Heart left ventricle (tissue), 13 donors: ENCODE data around the gene MYL11.

Source experiments
- POLR2A ChIP-seq, 2 donors: fragments of 450-650 bp; IDR thresholded peaks; one replicate each; pipeline ENCODE4 v1.6.1; 2017; ENCODE audit warnings: antibody characterized with exemption in 2 of 2, mild to moderate bottlenecking in 2 of 2, moderate library complexity in 2 of 2
- TF ChIP-seq, protein P1 (sequence below), 12 donors: fragments of 200-600 bp; sonication (generic) in 4 of 12; IDR thresholded peaks; one replicate each; pipeline versions ENCODE4 v1.5.0 to v1.8.0; 2018 to 2022; ENCODE audit warnings: antibody characterized with exemption in 12 of 12, mild to moderate bottlenecking in 5 of 12
- donor health status: ischemic (EF 13 %, LVEDD 7.1; RV severe dilation, severe dysfunction).
- donor health status: DM: no; HTN: yes; CAD: no.
- donor health status: DM: no; HTN: no; CAD: no.
- donor health status: ischemic (EF 25% LVEDD 6.9; RV normal size, moderate dysfunction).
- donor health status: ischemic (EF 25% LVEDD 5.7; RV mildly dilated, moderate dysfunction).
- donor health status: ischemic (EF 35%, LVEDD 5.7; RV mildly dilated, moderate dysfunction).
- donor health status: nonischemic (EF 11% LVEDD 7.7; RV severe dilation, severe dysfunction).
- donor health status: DM: yes; HTN: yes; CAD: no.
- donor health status: PGD.
- donor health status: ischemic (EF 29% LVEDD 5.4; RV normal size, mild dysfunction).
- donor health status: nonischemic (EF 23%, LVEDD 6.1; RV moderate dilation, normal function).

DNA sequence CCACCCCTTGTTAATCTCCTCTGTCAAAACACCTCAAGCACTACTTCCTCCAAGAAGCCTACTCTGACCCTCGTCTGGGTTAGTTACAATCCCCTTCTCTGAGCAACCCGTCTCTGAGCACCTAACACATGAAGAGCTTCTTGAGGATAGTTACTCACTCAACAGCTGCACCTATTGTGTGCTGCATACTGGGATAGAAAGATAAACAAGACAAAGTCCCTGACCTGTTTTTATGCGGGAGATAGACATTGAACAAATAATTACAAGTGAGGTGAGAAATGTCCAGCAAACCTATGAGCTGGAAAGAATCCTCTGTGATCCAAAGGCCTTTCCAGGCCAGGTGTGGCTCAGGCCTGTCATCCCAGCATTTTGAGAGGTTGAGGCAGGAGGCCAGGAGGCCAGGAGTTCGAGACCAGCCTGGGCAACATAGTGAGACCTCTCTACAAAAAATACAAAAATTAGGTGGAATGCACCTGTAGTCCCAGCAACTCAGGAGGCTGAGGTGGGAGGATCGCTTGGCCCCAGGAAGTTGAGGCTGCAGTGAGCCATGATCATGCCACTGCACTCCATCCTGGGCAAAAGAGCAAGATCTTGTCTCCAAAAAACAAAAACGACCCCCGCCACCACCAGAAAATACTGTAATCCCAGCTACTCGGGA, 27.3 kb downstream of the MYL11 start:
- TF ChIP-seq, protein P1, sequence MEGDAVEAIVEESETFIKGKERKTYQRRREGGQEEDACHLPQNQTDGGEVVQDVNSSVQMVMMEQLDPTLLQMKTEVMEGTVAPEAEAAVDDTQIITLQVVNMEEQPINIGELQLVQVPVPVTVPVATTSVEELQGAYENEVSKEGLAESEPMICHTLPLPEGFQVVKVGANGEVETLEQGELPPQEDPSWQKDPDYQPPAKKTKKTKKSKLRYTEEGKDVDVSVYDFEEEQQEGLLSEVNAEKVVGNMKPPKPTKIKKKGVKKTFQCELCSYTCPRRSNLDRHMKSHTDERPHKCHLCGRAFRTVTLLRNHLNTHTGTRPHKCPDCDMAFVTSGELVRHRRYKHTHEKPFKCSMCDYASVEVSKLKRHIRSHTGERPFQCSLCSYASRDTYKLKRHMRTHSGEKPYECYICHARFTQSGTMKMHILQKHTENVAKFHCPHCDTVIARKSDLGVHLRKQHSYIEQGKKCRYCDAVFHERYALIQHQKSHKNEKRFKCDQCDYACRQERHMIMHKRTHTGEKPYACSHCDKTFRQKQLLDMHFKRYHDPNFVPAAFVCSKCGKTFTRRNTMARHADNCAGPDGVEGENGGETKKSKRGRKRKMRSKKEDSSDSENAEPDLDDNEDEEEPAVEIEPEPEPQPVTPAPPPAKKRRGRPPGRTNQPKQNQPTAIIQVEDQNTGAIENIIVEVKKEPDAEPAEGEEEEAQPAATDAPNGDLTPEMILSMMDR (IDR thresholded peaks at IDR 0.05), result no peak
- TF ChIP-seq POLR2A (IDR thresholded peaks at IDR 0.05), result no peak
